Measurements from ENCODE around the gene SFSWAP. TPM values are rescaled to one million over a fixed set of nuclear protein-coding genes. Genes with fewer than 3 reads are reported as not detected.

SFSWAP gene
- total RNA-seq, 1 experiment from 2014 or later, result 68.8 TPM

DNA sequence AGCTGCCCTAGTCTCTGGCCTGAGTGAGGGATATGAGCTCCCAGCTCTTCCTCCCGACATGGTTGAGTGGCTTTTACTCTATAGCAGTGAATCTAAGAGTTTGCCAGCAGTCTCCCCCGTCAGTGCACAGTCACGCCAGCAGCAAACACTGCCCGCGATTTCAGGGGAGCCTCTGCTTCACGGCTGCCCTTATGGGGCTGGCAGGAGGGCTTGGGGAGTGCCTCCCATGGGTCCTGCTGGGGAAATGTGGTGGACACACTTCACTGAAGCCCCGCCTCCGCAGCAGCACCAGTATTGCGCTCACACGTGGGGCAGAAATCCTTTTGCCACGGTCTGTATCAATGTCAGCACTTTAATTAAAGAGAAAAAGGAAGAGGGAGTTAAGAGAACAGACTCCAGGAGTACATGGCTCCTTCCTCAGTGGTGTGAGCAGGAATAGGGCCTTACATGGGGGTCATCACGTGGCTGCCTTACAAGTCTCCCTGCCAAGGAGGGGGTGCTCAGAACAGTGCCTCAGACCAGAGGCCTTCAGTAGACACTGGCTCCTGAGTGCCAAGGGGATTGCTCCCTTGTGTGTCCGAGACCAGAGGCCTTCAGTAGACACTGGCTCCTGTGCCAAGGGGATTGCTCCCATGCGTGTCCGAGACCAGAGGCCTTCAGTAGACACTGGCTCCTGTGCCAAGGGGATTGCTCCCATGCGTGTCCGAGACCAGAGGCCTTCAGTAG is 55.7 kb downstream of the SFSWAP start:
- ChIA-PET CTCF (no interaction called here), POLR2A (interaction anchor here (0.6 kb wide), 1 partner anchor 174 kb away, joined by 3 read pairs; no protein-coding TSS in a partner anchor)
- H3K9me3 Mint-ChIP-seq (ENCODE audit: unreplicated experiment), result no peaks in the 10 kb centered on the region
- no TSS peak for BruUV-seq (replicated peaks)
- H3K27me3 Mint-ChIP-seq (ENCODE audit: insufficient read depth, unreplicated experiment), result no peaks in the 10 kb centered on the region
- no peaks in the 10 kb centered on the region for H3K4me1 Mint-ChIP-seq (ENCODE audit: insufficient read depth, unreplicated experiment)
- TF ChIP-seq, protein P1, sequence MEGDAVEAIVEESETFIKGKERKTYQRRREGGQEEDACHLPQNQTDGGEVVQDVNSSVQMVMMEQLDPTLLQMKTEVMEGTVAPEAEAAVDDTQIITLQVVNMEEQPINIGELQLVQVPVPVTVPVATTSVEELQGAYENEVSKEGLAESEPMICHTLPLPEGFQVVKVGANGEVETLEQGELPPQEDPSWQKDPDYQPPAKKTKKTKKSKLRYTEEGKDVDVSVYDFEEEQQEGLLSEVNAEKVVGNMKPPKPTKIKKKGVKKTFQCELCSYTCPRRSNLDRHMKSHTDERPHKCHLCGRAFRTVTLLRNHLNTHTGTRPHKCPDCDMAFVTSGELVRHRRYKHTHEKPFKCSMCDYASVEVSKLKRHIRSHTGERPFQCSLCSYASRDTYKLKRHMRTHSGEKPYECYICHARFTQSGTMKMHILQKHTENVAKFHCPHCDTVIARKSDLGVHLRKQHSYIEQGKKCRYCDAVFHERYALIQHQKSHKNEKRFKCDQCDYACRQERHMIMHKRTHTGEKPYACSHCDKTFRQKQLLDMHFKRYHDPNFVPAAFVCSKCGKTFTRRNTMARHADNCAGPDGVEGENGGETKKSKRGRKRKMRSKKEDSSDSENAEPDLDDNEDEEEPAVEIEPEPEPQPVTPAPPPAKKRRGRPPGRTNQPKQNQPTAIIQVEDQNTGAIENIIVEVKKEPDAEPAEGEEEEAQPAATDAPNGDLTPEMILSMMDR (IDR thresholded peaks at IDR 0.05; ENCODE audit: unreplicated experiment), result no peak
- H3K4me3 Mint-ChIP-seq (ENCODE audit: unreplicated experiment), result no peak overlapping the region
- intact Hi-C loops (cut with micrococcal nuclease), result no loop called here
- DNase-seq (ENCODE audit: unreplicated experiment), result no peak
- peaks cover 95% of the 10 kb centered on the region for H3K36me3 Mint-ChIP-seq (ENCODE audit: insufficient read depth, unreplicated experiment)
- H3K27ac Mint-ChIP-seq (ENCODE audit: low read depth, unreplicated experiment), result no peak overlapping the region

DNA sequence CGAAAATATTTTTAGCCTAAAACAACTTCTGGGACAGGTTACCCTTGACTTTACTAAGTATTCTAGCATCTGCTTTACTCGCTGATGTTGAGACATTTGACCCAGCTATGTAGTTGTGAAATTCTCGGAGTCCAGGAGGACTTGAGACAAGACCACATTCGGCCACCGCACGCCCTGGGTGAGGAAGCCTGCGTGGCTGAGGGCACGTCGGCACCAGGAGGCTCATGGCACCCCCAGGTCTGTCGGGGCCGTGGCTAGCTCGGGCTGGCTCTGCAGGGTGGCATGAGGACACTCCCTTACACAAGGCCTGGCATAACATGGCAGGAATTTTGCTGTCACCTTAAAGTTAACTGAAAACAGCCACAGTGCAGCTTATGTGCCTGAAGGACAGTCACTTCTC is 59.2 kb downstream of the SFSWAP start:
- Mint-ChIP-seq H3K4me3 (ENCODE audit: unreplicated experiment) (no peak overlapping the region), H3K36me3 (ENCODE audit: insufficient read depth, unreplicated experiment) (peaks cover 93% of the 10 kb centered on the region), H3K4me1 (ENCODE audit: insufficient read depth, unreplicated experiment) (no peaks in the 10 kb centered on the region), H3K27ac (ENCODE audit: low read depth, unreplicated experiment) (no peak overlapping the region), H3K9me3 (ENCODE audit: unreplicated experiment) (no peaks in the 10 kb centered on the region), H3K27me3 (ENCODE audit: insufficient read depth, unreplicated experiment) (no peaks in the 10 kb centered on the region)
- no TSS peak for BruUV-seq (replicated peaks)
- intact Hi-C loops (cut with micrococcal nuclease), result no loop called here
- ChIA-PET CTCF (interaction anchor here (0.7 kb wide), 1 partner anchor 9 kb away, joined by 3 read pairs; no protein-coding TSS in a partner anchor), POLR2A (no interaction called here)
- TF ChIP-seq, protein P1 (IDR thresholded peaks at IDR 0.05; ENCODE audit: unreplicated experiment), result no peak
- DNase-seq (ENCODE audit: unreplicated experiment), result no peak

DNA sequence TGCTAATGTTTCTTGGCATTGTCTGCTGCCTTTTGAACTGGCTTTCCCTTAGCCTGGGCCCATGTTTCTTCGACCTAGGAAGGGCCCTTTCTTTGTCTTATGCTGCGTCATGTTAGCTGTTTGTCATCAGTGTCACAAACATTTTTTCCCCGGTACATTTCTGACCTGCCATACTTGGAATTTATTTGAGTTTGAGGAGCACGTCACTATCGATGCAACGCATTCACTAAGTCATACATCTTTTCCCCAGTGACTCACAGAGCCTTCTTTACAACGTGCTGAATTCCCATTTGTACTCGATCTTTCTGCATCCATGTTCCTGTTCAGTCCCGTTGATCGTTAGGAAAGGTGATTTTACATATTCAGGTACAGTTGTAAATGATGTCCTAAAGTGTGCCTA is 61.1 kb downstream of the SFSWAP start:
- DNase-seq (ENCODE audit: unreplicated experiment), result no peak
- H3K4me1 Mint-ChIP-seq (ENCODE audit: insufficient read depth, unreplicated experiment), result no peaks in the 10 kb centered on the region
- POLR2A ChIA-PET, result no interaction called here
- TF ChIP-seq, protein P1 (IDR thresholded peaks at IDR 0.05; ENCODE audit: unreplicated experiment), result no peak
- CTCF ChIA-PET, result interaction anchor here (1.4 kb wide), 1 partner anchor 18 kb away, joined by 3 read pairs; no protein-coding TSS in a partner anchor
- no TSS peak for BruUV-seq (replicated peaks)
- no peak overlapping the region for H3K27ac Mint-ChIP-seq (ENCODE audit: low read depth, unreplicated experiment)
- H3K9me3 Mint-ChIP-seq (ENCODE audit: unreplicated experiment), result no peaks in the 10 kb centered on the region
- peaks cover 88% of the 10 kb centered on the region for H3K36me3 Mint-ChIP-seq (ENCODE audit: insufficient read depth, unreplicated experiment)
- H3K27me3 Mint-ChIP-seq (ENCODE audit: insufficient read depth, unreplicated experiment), result no peaks in the 10 kb centered on the region
- intact Hi-C loops (cut with micrococcal nuclease), result no loop called here
- no peak overlapping the region for H3K4me3 Mint-ChIP-seq (ENCODE audit: unreplicated experiment)

DNA sequence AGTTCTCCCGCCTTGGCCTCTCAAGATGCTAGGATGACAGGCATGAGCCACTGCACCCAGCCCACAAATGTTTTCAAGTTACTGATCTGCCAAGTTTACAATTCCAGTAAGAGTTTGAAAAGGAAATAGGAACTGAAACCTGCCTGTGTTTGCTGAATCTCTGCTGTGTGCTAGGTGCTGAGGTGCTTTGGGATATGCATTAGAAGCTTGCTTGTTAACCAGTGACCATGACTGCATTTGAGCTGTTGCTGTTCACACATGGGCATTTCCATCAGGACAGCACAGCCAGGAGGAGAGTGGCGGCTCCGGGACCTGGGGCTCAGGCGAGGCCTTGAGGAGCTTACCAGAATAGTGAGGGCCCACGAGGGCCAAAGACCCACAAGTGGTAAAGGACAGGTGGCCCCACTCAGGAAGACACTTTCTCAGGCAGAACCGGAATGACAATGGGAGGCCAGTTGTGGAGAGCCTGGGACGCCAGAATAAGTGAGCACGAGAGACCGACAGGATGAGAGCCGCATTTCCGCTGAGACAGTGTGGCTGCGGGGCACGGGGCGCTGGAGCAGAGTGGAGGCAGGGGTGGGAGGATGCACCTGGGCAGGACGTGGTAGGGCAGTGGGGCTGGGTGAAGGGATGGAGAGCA is 62.8 kb downstream of the SFSWAP start:
- H3K4me3 Mint-ChIP-seq (ENCODE audit: unreplicated experiment), result no peak overlapping the region

More for the DNA sequence above, 62.8 kb downstream of the SFSWAP start:
- no peak for DNase-seq (ENCODE audit: unreplicated experiment)
- intact Hi-C loops (cut with micrococcal nuclease), result no loop called here
- ChIA-PET POLR2A (no interaction called here), CTCF (interaction anchor here (0.6 kb wide), 1 partner anchor 856 kb away, joined by 3 read pairs; no protein-coding TSS in a partner anchor)
- TF ChIP-seq, protein P1 (IDR thresholded peaks at IDR 0.05; ENCODE audit: unreplicated experiment), result no peak
- Mint-ChIP-seq H3K36me3 (ENCODE audit: insufficient read depth, unreplicated experiment) (peaks cover 84% of the 10 kb centered on the region), H3K4me1 (ENCODE audit: insufficient read depth, unreplicated experiment) (no peaks in the 10 kb centered on the region), H3K27ac (ENCODE audit: low read depth, unreplicated experiment) (no peak overlapping the region), H3K27me3 (ENCODE audit: insufficient read depth, unreplicated experiment) (no peaks in the 10 kb centered on the region), H3K9me3 (ENCODE audit: unreplicated experiment) (no peaks in the 10 kb centered on the region)
- BruUV-seq (replicated peaks), result no TSS peak

Measured in MCF 10A (cell line).